Upper lobe of left lung (tissue), 6 donors: Measurements from ENCODE around the gene GUCA2A. TPM values are rescaled to one million over a fixed set of nuclear protein-coding genes. Genes with fewer than 3 reads are reported as not detected.

ENCODE experiments used
- ATAC-seq, 2 donors: fragments of 200-7000 bp; cut with Tn5 transposase; one replicate each; pipeline ENCODE4 v1.9.1; 2022; ENCODE audit warnings: mild to moderate bottlenecking in 2 of 2, moderate library complexity in 2 of 2; ENCODE audit not compliant: low FRiP score in 2 of 2
- DNase-seq, 2 donors: peaks; one replicate each; pipeline ENCODE4 v3.0.0-alpha.2; 2019 to 2020
- H3K27ac ChIP-seq, 4 donors: fragments of 200-600 bp; sonication (generic); one replicate each; pipeline ENCODE4 v1.5.1; 2016 to 2019
- H3K27me3 ChIP-seq, 4 donors: fragments of 200-600 bp; sonication (generic); one replicate each; pipeline ENCODE4 v1.5.1; 2017 to 2019
- H3K36me3 ChIP-seq, 4 donors: fragments of 200-600 bp; sonication (generic); one replicate each; pipeline ENCODE4 v1.5.1; 2016 to 2019
- H3K4me1 ChIP-seq, 4 donors: fragments of 200-600 bp; sonication (generic); one replicate each; pipeline ENCODE4 v1.5.1; 2018 to 2019
- H3K4me3 ChIP-seq, 4 donors: fragments of 200-600 bp; sonication (generic); one replicate each; pipeline ENCODE4 v1.5.1; 2017 to 2019; ENCODE audit warnings: mild to moderate bottlenecking in 2 of 4, moderate library complexity in 1 of 4
- H3K9me3 ChIP-seq, 4 donors: fragments of 200-600 bp; sonication (generic); one replicate each; pipeline ENCODE4 v1.5.1; 2018 to 2019
- EP300 ChIP-seq, 4 donors: sonication (generic); formaldehyde crosslinking; IDR thresholded peaks; one replicate each; pipeline ENCODE4 v1.5.1; 2017; ENCODE audit warnings: antibody characterized with exemption in 4 of 4, control low read depth in 2 of 4
- POLR2A ChIP-seq, 4 donors: fragments of 450-650 bp; IDR thresholded peaks; one replicate each; pipeline ENCODE4 v1.5.1; 2016 to 2017; ENCODE audit warnings: antibody characterized with exemption in 4 of 4, mild to moderate bottlenecking in 2 of 4
- POLR2AphosphoS5 ChIP-seq, 2 donors: sonication (generic); formaldehyde crosslinking; IDR thresholded peaks; one replicate each; pipeline ENCODE4 v1.5.1; 2017; ENCODE audit warnings: antibody characterized with exemption in 2 of 2
- WGBS, 2 donors: methylation state at CpG; one replicate each; pipeline ENCODE4 v1.1.5; 2017 to 2018; 5-methylcytosine and 5-hydroxymethylcytosine counted together
- total RNA-seq, 6 donors: library from RNA; depleted of rRNA in 4 of 6; stranded (reverse); fragments of >200 nt in 4 of 6; gene quantifications; one replicate each; pipeline versions ENCODE4 v1.1.0 to v1.2.1, GENCODE V29; 2016 to 2021
- TF ChIP-seq, protein P1 (sequence below), 6 experiments: fragments of 450-650 bp in 4 of 6; fragments of 200-600 bp in 2 of 6; sonication (generic) in 2 of 6; IDR thresholded peaks; one replicate each; pipeline ENCODE4 v1.5.1; 2016 to 2019; ENCODE audit warnings: antibody characterized with exemption in 6 of 6
- donor health status: DM: no; HTN: no; CAD: no; lungs with moderate emphysema.
- donor health status: DM: no; HTN: yes; CAD: no; lungs with severe emphysema.

GUCA2A gene
- total RNA-seq, 6 donors from 2014 or later = 0.47 TPM; not detected in 5

- Histone ChIP-seq H3K27ac (no peak overlapping the region), H3K4me1 (peaks cover 0 to 16% (median 5%) of the 10 kb centered on the region in 4 donors), H3K4me3 (no peak overlapping the region), H3K9me3 (no peaks in the 10 kb centered on the region), H3K36me3 (no peaks in the 10 kb centered on the region), H3K27me3 (no peaks in the 10 kb centered on the region)
- no peak for ATAC-seq
- TF ChIP-seq POLR2AphosphoS5 (IDR thresholded peaks at IDR 0.05) (no peak), POLR2A (IDR thresholded peaks at IDR 0.05) (no peak), EP300 (IDR thresholded peaks at IDR 0.05) (no peak)
- TF ChIP-seq, protein P1, sequence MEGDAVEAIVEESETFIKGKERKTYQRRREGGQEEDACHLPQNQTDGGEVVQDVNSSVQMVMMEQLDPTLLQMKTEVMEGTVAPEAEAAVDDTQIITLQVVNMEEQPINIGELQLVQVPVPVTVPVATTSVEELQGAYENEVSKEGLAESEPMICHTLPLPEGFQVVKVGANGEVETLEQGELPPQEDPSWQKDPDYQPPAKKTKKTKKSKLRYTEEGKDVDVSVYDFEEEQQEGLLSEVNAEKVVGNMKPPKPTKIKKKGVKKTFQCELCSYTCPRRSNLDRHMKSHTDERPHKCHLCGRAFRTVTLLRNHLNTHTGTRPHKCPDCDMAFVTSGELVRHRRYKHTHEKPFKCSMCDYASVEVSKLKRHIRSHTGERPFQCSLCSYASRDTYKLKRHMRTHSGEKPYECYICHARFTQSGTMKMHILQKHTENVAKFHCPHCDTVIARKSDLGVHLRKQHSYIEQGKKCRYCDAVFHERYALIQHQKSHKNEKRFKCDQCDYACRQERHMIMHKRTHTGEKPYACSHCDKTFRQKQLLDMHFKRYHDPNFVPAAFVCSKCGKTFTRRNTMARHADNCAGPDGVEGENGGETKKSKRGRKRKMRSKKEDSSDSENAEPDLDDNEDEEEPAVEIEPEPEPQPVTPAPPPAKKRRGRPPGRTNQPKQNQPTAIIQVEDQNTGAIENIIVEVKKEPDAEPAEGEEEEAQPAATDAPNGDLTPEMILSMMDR (IDR thresholded peaks at IDR 0.05) = no peak
- DNase-seq = no peak
- 89 to 93% methylated on average over 5 of the region's 5 CpGs for WGBS, 2 donors
Observed at GRCh38 chr1:42133390-42133789, 31.2 kb downstream of the GUCA2A start.

DNA sequence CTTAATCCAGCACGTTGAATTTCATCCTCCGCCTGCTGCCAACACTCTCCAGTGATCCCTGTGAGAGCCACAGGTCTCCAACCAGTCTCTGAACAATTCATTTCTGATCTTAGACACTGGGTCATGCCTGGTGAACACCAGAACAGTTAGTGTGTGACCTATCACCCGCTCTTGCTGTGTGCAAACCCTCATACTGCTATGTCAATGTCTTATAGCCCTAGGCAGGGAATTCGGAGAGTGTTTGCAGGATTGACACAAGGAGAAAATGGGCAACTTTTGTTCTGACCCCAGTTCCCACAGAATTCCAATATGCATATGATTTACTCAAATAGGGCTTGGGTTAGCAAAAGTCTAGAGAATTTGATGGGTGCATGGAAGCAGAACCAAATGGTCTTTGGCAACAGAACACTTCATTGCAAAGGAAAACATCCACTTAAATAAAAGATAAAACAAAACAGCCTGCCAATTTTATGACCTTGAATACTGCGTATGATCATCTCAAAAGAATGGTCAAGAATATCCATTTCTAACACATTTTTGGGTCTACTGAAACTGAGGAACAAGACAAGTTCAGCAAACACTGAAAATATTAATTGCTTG is 34.4 kb downstream of the GUCA2A start:
- TF ChIP-seq POLR2A (IDR thresholded peaks at IDR 0.05) (no peak), POLR2AphosphoS5 (IDR thresholded peaks at IDR 0.05) (no peak), EP300 (IDR thresholded peaks at IDR 0.05) (no peak)
- TF ChIP-seq, protein P1 (IDR thresholded peaks at IDR 0.05) = no peak
- Histone ChIP-seq H3K27me3 (no peaks in the 10 kb centered on the region), H3K9me3 (no peaks in the 10 kb centered on the region), H3K36me3 (no peaks in the 10 kb centered on the region), H3K4me1 (peaks cover 0 to 6% (median 0%) of the 10 kb centered on the region in 4 donors), H3K4me3 (no peak overlapping the region), H3K27ac (no peak overlapping the region)
- 74 to 78% methylated on average over 5 of the region's 5 CpGs for WGBS, 2 donors
- DNase-seq (no peak), ATAC-seq (no peak)

DNA sequence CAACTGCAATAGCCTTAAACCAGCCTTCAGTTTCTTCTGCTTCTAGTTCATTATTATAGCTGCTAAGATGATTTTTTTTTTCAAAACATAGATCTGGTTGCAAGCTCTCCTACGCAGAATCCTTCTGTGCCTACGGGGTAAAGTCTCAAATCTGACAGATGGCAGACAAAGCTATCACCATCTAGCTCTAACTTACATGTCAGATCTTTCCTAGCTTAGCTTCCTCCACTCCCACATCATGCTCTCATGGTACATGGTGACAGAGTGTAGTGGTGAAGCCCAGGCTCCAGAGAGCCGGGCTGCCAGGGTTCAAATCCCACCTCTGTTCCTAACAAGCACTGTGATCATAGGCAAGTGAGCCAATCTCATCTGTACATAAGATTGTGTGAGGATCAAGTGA is 35.6 kb downstream of the GUCA2A start:
- H3K4me3 ChIP-seq = no peak overlapping the region
- TF ChIP-seq POLR2A (IDR thresholded peaks at IDR 0.05) = no peak
- TF ChIP-seq, protein P1 (IDR thresholded peaks at IDR 0.05) = no peak
- TF ChIP-seq POLR2AphosphoS5 (IDR thresholded peaks at IDR 0.05) = no peak
- no peak for TF ChIP-seq EP300 (IDR thresholded peaks at IDR 0.05)
- 82 to 88% methylated on average over 3 of the region's 3 CpGs for WGBS, 2 donors
- H3K27ac ChIP-seq = no peak overlapping the region
- ATAC-seq (no peak), DNase-seq (no peak)
- H3K27me3 ChIP-seq = no peaks in the 10 kb centered on the region
- no peaks in the 10 kb centered on the region for H3K36me3 ChIP-seq
- H3K4me1 ChIP-seq = no peaks in the 10 kb centered on the region
- H3K9me3 ChIP-seq = no peaks in the 10 kb centered on the region

DNA sequence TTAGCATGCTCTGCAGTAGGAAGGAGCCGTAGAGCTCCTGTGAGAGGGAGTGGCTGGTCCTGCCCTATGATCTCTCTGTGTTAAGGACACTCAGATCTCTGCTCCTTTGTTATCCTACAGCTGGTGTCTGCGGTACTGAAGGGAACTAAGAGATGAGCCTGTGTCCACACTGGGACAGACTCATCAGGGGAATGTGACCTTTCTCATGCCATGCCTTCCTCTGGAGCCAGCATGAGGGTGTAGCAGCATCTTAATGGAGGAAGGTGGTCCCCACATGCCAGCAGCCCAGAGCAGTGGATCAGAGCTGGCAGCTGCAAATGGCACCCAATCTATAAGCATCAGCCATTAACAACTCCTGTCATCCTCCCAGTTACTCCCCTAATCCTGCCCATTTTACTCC is 36.0 kb downstream of the GUCA2A start:
- ATAC-seq = no peak
- Histone ChIP-seq H3K9me3 (no peaks in the 10 kb centered on the region), H3K36me3 (no peaks in the 10 kb centered on the region), H3K27ac (no peak overlapping the region), H3K4me1 (no peaks in the 10 kb centered on the region), H3K27me3 (no peaks in the 10 kb centered on the region), H3K4me3 (no peak overlapping the region)
- no peak for DNase-seq
- 48 to 75% methylated on average over 2 of the region's 2 CpGs for WGBS, 2 donors
- TF ChIP-seq POLR2AphosphoS5 (IDR thresholded peaks at IDR 0.05) = no peak

GRCh38 chr1:42127767-42128166 is 36.8 kb downstream of the GUCA2A start:
- no peak overlapping the region for H3K27ac ChIP-seq
- no peaks in the 10 kb centered on the region for H3K9me3 ChIP-seq
- H3K4me1 ChIP-seq = no peaks in the 10 kb centered on the region
- DNase-seq (no peak), ATAC-seq (no peak)
- H3K36me3 ChIP-seq = no peaks in the 10 kb centered on the region
- H3K27me3 ChIP-seq = no peaks in the 10 kb centered on the region
- no peak overlapping the region for H3K4me3 ChIP-seq
- WGBS, 2 donors = 94 to 96% methylated on average over 6 of the region's 6 CpGs
- TF ChIP-seq, protein P1 (IDR thresholded peaks at IDR 0.05) = no peak
- TF ChIP-seq POLR2A (IDR thresholded peaks at IDR 0.05) (no peak), POLR2AphosphoS5 (IDR thresholded peaks at IDR 0.05) (no peak), EP300 (IDR thresholded peaks at IDR 0.05) (no peak)
